HFF-Myc (cell line): ENCODE results near the gene MICALL1.

Experiments used
- DNase-seq: peaks from one replicate; pipeline ENCODE4 v3.0.0-alpha.2; 2011; ENCODE audit warnings: low read depth; ENCODE audit errors: extremely low read depth
- H3K4me3 ChIP-seq: replicated peaks from 2 replicates; pipeline ENCODE4 v1.5.1; 2011; ENCODE audit warnings: low read depth, mild to moderate bottlenecking, control low read depth, low read length
- CTCF ChIP-seq: IDR thresholded peaks from 2 replicates; pipeline ENCODE4 v1.5.1; 2012; ENCODE audit warnings: mild to moderate bottlenecking, low read depth, low read length, control low read depth; ENCODE audit errors: missing control alignments

MICALL1 gene

GRCh38 chr22:37896181-37896592 is 9.9 kb upstream of the MICALL1 start:
- TF ChIP-seq CTCF, result no peak
- H3K4me3 ChIP-seq, result no peak overlapping the region
- no peak for DNase-seq

- no peak for TF ChIP-seq CTCF
- no peak for DNase-seq
- H3K4me3 ChIP-seq, result no peak overlapping the region
Observed at GRCh38 chr22:37896939-37897338, 9.2 kb upstream of the MICALL1 start.

GRCh38 chr22:37897807-37898206 is 8.3 kb upstream of the MICALL1 start:
- no peak for TF ChIP-seq CTCF
- no peak for DNase-seq
- no peak overlapping the region for H3K4me3 ChIP-seq

GRCh38 chr22:37898441-37899181 is 7.5 kb upstream of the MICALL1 start:
- no peak for DNase-seq
- no peak for TF ChIP-seq CTCF
- no peak overlapping the region for H3K4me3 ChIP-seq

GRCh38 chr22:37904572-37905533 is 1.2 kb upstream of the MICALL1 start:
- TF ChIP-seq CTCF, result no peak
- DNase-seq, result peak; percentile 85
- H3K4me3 ChIP-seq, result peak overlapping the region; percentile 41

GRCh38 chr22:37906364-37907008 is 389 bp downstream of the MICALL1 start:
- peak overlapping the region; percentile 82 for H3K4me3 ChIP-seq
- DNase-seq, result no peak
- TF ChIP-seq CTCF, result no peak
